GM23338 (cell line): Measurements from ENCODE around the gene LRRC52.

Source experiments
- CTCF ChIP-seq, 2 experiments: fragments of 200-600 bp in 1 of 2; sonication (generic) in 1 of 2; conservative IDR thresholded peaks; 2 replicates each; pipeline versions ENCODE4 v1.5.1 to v1.6.1; 2016 to 2017; ENCODE audit warnings: antibody characterized with exemption in 2 of 2, low read depth in 2 of 2, mild to moderate bottlenecking in 2 of 2, moderate library complexity in 1 of 2
- EZH2 ChIP-seq: fragments of 200-600 bp; sonication (generic); IDR thresholded peaks from one replicate; pipeline ENCODE4 v1.8.0; 2017; ENCODE audit warnings: antibody characterized with exemption, mild to moderate bottlenecking, low read depth; ENCODE audit not compliant: unreplicated experiment
- EZH2phosphoT487 ChIP-seq: fragments of 200-600 bp; sonication (generic); IDR thresholded peaks from one replicate; pipeline ENCODE4 v1.8.1; 2018; ENCODE audit warnings: antibody characterized with exemption; ENCODE audit not compliant: unreplicated experiment
- POLR2AphosphoS5 ChIP-seq: IDR thresholded peaks from 2 replicates; pipeline ENCODE4 v1.6.1; 2016; ENCODE audit warnings: antibody characterized with exemption, low read depth
- REST ChIP-seq: IDR thresholded peaks from one replicate; pipeline ENCODE4 v1.6.1; 2018; ENCODE audit warnings: antibody characterized with exemption; ENCODE audit not compliant: unreplicated experiment

GRCh38 chr1:165562571-165562970 lies 18.8 kb downstream of the LRRC52 start:
- TF ChIP-seq EZH2phosphoT487 (no peak), CTCF (conservative IDR thresholded peaks at IDR 0.05; ENCODE audit: low read depth in 2 of 2) (no peak), EZH2 (no peak), REST (no peak), POLR2AphosphoS5 (no peak)
